Neuronal stem cell (in vitro differentiated cells): ENCODE data around the gene PPP2CA.
A peak's percentile ranks its signal among the peaks of the same experiment; 100 is the strongest.

ENCODE experiments used
- DNase-seq: peaks from one replicate; pipeline ENCODE4 v3.0.0-alpha.2; 2013; ENCODE audit warnings: low spot score
- H2AFZ ChIP-seq: one replicate; pipeline ENCODE4 v1.6.1; 2013; ENCODE audit warnings: mild to moderate bottlenecking, low read length, inconsistent platforms
- H2AK5ac ChIP-seq: 2 replicates; pipeline ENCODE4 v1.6.1; 2013; ENCODE audit warnings: low read depth, mild to moderate bottlenecking, inconsistent platforms, low read length, moderate library complexity, mixed read lengths
- H2BK120ac ChIP-seq: 2 replicates; pipeline ENCODE4 v1.6.1; 2013; ENCODE audit warnings: low read depth, mild to moderate bottlenecking, inconsistent platforms, low read length, moderate library complexity, mixed read lengths
- H2BK12ac ChIP-seq: one replicate; pipeline ENCODE4 v1.6.1; 2013; ENCODE audit warnings: low read length, inconsistent platforms
- H2BK15ac ChIP-seq: 2 replicates; pipeline ENCODE4 v1.6.1; 2013; ENCODE audit warnings: mild to moderate bottlenecking, low read length, inconsistent platforms, mixed read lengths
- H2BK5ac ChIP-seq: one replicate; pipeline ENCODE4 v1.6.1; 2013; ENCODE audit warnings: inconsistent platforms, mild to moderate bottlenecking, low read length, moderate library complexity
- H3K14ac ChIP-seq: one replicate; pipeline ENCODE4 v1.6.1; 2013; ENCODE audit warnings: low read length, inconsistent platforms
- H3K18ac ChIP-seq: 2 replicates; pipeline ENCODE4 v1.6.1; 2013; ENCODE audit warnings: low read length, inconsistent platforms
- H3K23ac ChIP-seq: 2 replicates; pipeline ENCODE4 v1.6.1; 2013; ENCODE audit warnings: low read depth, mild to moderate bottlenecking, mixed read lengths, low read length, inconsistent platforms; ENCODE audit not compliant: poor library complexity
- H3K27ac ChIP-seq: replicated peaks from 3 replicates; pipeline ENCODE4 v1.5.1; 2013; ENCODE audit warnings: low read length, inconsistent platforms
- H3K27me3 ChIP-seq, 3 experiments: 2 replicates each; pipeline ENCODE4 v1.6.1; 2013; ENCODE audit warnings: low read length in 3 of 3, mild to moderate bottlenecking in 2 of 3, inconsistent platforms in 1 of 3, low read depth in 1 of 3, mixed read lengths in 1 of 3, moderate library complexity in 1 of 3; ENCODE audit not compliant: control insufficient read depth in 3 of 3, insufficient read depth in 3 of 3
- H3K36me3 ChIP-seq, 2 donors: replicated peaks in 1 of 2; 2 replicates each; pipeline ENCODE4 v1.6.1; 2013; ENCODE audit warnings: low read length in 2 of 2; ENCODE audit not compliant: control insufficient read depth in 2 of 2, insufficient read depth in 2 of 2
- H3K4ac ChIP-seq: 2 replicates; pipeline ENCODE4 v1.6.1; 2013; ENCODE audit warnings: inconsistent platforms, mild to moderate bottlenecking, low read length, moderate library complexity
- H3K4me1 ChIP-seq, 2 donors: 1 replicate in 1 of 2; 2 replicates in 1 of 2; pipeline ENCODE4 v1.6.1; 2013; ENCODE audit warnings: low read length in 2 of 2, low read depth in 1 of 2; ENCODE audit not compliant: control insufficient read depth in 2 of 2, insufficient read depth in 1 of 2
- H3K4me2 ChIP-seq: one replicate; pipeline ENCODE4 v1.6.1; 2013; ENCODE audit warnings: mild to moderate bottlenecking, low read length, inconsistent platforms; ENCODE audit not compliant: insufficient read depth, poor library complexity, severe bottlenecking
- H3K4me3 ChIP-seq, 2 donors: 2 replicates each; pipeline ENCODE4 v1.5.1; 2013; ENCODE audit warnings: low read length in 2 of 2, mild to moderate bottlenecking in 2 of 2, inconsistent platforms in 1 of 2, moderate library complexity in 1 of 2
- H3K79me1 ChIP-seq: one replicate; pipeline ENCODE4 v1.6.1; 2013; ENCODE audit warnings: low read depth, mild to moderate bottlenecking, inconsistent platforms, low read length, moderate library complexity
- H3K9ac ChIP-seq: one replicate; pipeline ENCODE4 v1.6.1; 2013; ENCODE audit warnings: mild to moderate bottlenecking, low read depth, low read length, inconsistent platforms; ENCODE audit not compliant: poor library complexity
- H3K9me3 ChIP-seq, 2 donors: replicated peaks in 1 of 2; 2 replicates each; pipeline versions ENCODE3 to v1.6.1; 2013; ENCODE audit warnings: low read length in 2 of 2, mild to moderate bottlenecking in 2 of 2, inconsistent platforms in 1 of 2, low read depth in 1 of 2, mixed read lengths in 1 of 2, moderate library complexity in 1 of 2; ENCODE audit not compliant: control insufficient read depth in 2 of 2, insufficient read depth in 1 of 2
- H4K8ac ChIP-seq: one replicate; pipeline ENCODE4 v1.6.1; 2013; ENCODE audit warnings: low read depth, mild to moderate bottlenecking, inconsistent platforms, low read length, moderate library complexity
- H4K91ac ChIP-seq: one replicate; pipeline ENCODE4 v1.6.1; 2013; ENCODE audit warnings: low read length, low read depth, mild to moderate bottlenecking, inconsistent platforms; ENCODE audit not compliant: poor library complexity
- WGBS, 2 donors: extraction: QIAGEN DNeasy Blood & Tissue Kit; methylation state at CpG; one replicate each; pipeline ENCODE4 v1.1.7; 2013; ENCODE audit warnings: missing lambda C conversion rate in 2 of 2, mixed read lengths in 1 of 2; ENCODE audit not compliant: insufficient read length in 2 of 2, insufficient replicate concordance in 1 of 2; ENCODE audit errors: extremely low coverage in 2 of 2; 5-methylcytosine and 5-hydroxymethylcytosine counted together

PPP2CA gene

DNA sequence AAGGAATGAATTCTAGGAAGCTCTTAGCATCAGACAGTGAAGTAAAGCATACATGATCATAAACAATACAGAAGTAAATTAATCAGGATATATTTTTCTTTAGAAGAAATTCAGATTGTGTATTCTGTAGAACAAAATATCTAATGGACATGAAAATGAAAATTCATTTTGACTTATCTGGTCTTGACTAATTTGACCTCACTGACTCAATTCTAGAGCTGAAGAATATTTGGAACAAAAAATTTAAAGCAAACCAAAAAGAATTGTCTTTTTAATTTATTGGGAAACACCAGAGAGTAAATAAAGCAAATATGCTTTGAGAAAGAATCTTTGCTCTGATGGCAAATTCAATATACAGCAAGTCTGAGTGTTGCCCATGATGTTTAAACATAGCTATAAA lies 2.8 kb upstream of the PPP2CA start:
- H4K91ac ChIP-seq: no peak overlapping the region

DNA sequence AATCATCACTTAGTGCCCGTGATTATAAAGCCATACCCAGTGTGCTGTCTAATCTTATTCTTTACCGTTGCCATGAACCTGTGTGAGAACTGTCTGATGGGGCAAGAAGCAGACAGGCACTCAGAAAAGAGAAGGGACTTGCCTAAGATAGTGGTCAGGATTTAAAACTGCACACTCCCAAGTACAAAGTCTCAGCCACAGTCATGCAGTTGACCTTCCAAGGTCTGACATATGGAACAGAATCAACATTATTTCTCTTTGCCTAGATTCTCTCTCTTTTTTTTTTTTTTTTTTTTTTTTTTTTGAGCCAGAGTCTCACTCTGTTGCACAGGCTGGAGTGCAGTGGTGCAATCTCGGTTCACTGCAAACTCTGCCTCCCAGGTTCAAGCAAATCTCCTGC lies 1.9 kb upstream of the PPP2CA start:
- no peak overlapping the region for H2BK15ac ChIP-seq
- peaks cover 6 to 9% of the 10 kb centered on the region in 2 donors for H3K4me1 ChIP-seq
- H4K91ac ChIP-seq: no peak overlapping the region
- no peak overlapping the region for H2AFZ ChIP-seq
- H3K27me3 ChIP-seq: no peaks in the 10 kb centered on the region
- no peak overlapping the region for H3K4me2 ChIP-seq
- H3K18ac ChIP-seq: no peak overlapping the region
- no peak overlapping the region for H3K9ac ChIP-seq
- no peak overlapping the region for H2BK120ac ChIP-seq
- no peak overlapping the region for H3K4ac ChIP-seq
- H4K8ac ChIP-seq: no peak overlapping the region
- no peak overlapping the region for H3K4me3 ChIP-seq
- H3K36me3 ChIP-seq: peaks cover 0 to 21% of the 10 kb centered on the region in 2 donors
- no peak overlapping the region for H3K27ac ChIP-seq
- H3K14ac ChIP-seq: no peak overlapping the region
- WGBS, 2 donors: no CpG with 5 or more reads among the region's 3 CpGs
- no peak overlapping the region for H3K23ac ChIP-seq
- H2BK5ac ChIP-seq: no peak overlapping the region
- H2BK12ac ChIP-seq: no peak overlapping the region
- no peak for DNase-seq
- H3K79me1 ChIP-seq: peaks cover 4% of the 10 kb centered on the region
- no peak overlapping the region for H2AK5ac ChIP-seq
- no peaks in the 10 kb centered on the region for H3K9me3 ChIP-seq

More for the DNA sequence above, 2.8 kb upstream of the PPP2CA start:
- H2BK120ac ChIP-seq: no peak overlapping the region
- H3K79me1 ChIP-seq: peaks cover 4% of the 10 kb centered on the region
- no peak overlapping the region for H2AK5ac ChIP-seq
- H3K36me3 ChIP-seq: peaks cover 0 to 12% of the 10 kb centered on the region in 2 donors
- H3K4ac ChIP-seq: no peak overlapping the region
- no peak overlapping the region for H3K4me3 ChIP-seq
- peaks cover 6 to 7% of the 10 kb centered on the region in 2 donors for H3K4me1 ChIP-seq
- no peak overlapping the region for H3K27ac ChIP-seq
- H3K23ac ChIP-seq: no peak overlapping the region
- no peak overlapping the region for H3K4me2 ChIP-seq
- H3K9ac ChIP-seq: no peak overlapping the region
- H2BK15ac ChIP-seq: no peak overlapping the region
- H2AFZ ChIP-seq: no peak overlapping the region
- no peak overlapping the region for H2BK12ac ChIP-seq
- no peak overlapping the region for H3K14ac ChIP-seq
- no peak for DNase-seq
- no peak overlapping the region for H2BK5ac ChIP-seq
- no peaks in the 10 kb centered on the region for H3K27me3 ChIP-seq
- H3K18ac ChIP-seq: no peak overlapping the region
- no peaks in the 10 kb centered on the region for H3K9me3 ChIP-seq
- no peak overlapping the region for H4K8ac ChIP-seq

DNA sequence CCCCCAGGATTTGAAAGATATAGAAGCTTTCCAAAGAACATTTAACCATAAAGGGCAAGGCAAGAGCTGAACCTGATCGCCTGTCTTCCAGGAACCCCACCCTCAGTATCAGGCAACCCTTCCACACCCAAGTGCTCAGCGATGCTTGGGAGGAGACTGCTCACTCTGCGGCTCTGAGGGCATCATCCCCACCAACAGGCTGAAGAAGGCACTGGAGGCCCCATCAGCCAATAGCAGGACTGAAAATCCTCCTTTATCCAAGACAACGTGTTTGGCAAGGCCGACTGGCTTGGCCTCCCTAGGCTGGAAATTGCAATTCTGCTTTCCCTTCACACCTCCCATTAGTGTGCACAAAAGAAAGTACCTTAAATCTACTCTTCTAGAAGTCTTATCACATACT lies 1.4 kb upstream of the PPP2CA start:
- Histone ChIP-seq H3K4me2 (peak overlapping the region; percentile 88), H3K23ac (no peak overlapping the region), H3K18ac (no peak overlapping the region), H3K14ac (no peak overlapping the region), H2BK120ac (no peak overlapping the region), H3K4me3 (peak overlapping the region in 1 of 2 donors; percentile 99), H3K27ac (no peak overlapping the region), H2AK5ac (peak overlapping the region; percentile 58), H3K4me1 (peaks cover 6 to 9% of the 10 kb centered on the region in 2 donors), H3K9me3 (no peaks in the 10 kb centered on the region), H4K91ac (no peak overlapping the region), H2AFZ (peak overlapping the region; percentile 96), H3K27me3 (no peaks in the 10 kb centered on the region), H3K36me3 (peaks cover 0 to 26% of the 10 kb centered on the region in 2 donors), H3K79me1 (peaks cover 4% of the 10 kb centered on the region), H2BK12ac (no peak overlapping the region), H3K4ac (no peak overlapping the region), H2BK5ac (no peak overlapping the region), H4K8ac (no peak overlapping the region), H3K9ac (no peak overlapping the region), H2BK15ac (no peak overlapping the region)
- no CpG with 5 or more reads among the region's 5 CpGs for WGBS, 2 donors
- no peak for DNase-seq

DNA sequence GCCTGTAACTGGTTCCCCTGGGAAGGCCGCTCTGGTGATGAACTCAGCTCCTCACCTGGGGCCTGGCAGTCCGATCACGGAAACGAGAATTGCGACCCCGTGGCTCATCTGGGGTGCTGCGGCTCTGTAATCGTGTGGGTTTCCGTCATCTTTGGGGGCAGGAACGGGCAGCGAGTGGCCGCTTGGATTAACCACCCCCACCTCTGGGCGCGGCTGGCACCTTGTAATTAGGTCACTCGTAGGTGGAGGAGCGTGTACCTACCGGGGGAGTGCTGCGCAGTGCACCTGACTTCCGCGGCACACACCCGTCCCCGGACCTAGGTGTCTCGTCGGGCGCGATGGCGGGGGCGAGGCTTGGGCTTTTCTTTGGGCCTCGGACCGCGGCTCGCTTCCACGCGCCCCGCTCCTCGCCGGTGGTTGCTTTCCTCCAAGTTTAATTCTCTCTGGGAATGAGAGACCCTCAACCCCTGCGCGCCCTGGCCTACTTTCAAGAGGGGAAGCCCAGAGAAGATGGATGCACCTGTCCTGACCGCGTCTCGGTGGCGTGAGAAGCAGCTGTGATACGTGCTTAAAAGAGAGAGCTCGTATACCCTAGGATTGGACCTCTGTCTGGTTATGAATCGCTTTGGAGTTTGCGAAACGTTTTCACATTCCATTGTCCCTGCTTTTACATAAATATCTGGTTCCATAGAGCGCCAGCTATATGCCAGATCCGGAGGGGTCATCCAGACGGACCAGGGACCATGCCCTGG lies 744 bp upstream of the PPP2CA start:
- Histone ChIP-seq H3K27ac (peak overlapping the region; percentile 95), H3K4me2 (peak overlapping the region; percentile 88), H4K91ac (no peak overlapping the region), H3K36me3 (peaks cover 0 to 31% of the 10 kb centered on the region in 2 donors), H3K18ac (peak overlapping the region; percentile 97), H2BK15ac (no peak overlapping the region), H2BK12ac (no peak overlapping the region), H2BK120ac (no peak overlapping the region), H3K9me3 (no peaks in the 10 kb centered on the region), H3K4me3 (peak overlapping the region; percentile 98 to 99), H2AFZ (peak overlapping the region; percentile 96), H3K4ac (no peak overlapping the region), H3K79me1 (peaks cover 4% of the 10 kb centered on the region), H2AK5ac (peak overlapping the region; percentile 58), H3K9ac (peak overlapping the region; percentile 94), H3K23ac (peak overlapping the region; percentile 83), H3K14ac (peak overlapping the region; percentile 48), H2BK5ac (peak overlapping the region; percentile 100), H4K8ac (peak overlapping the region; percentile 52), H3K4me1 (peaks cover 6 to 9% of the 10 kb centered on the region in 2 donors), H3K27me3 (no peaks in the 10 kb centered on the region)
- DNase-seq: no peak
- WGBS, 2 donors: no CpG with 5 or more reads among the region's 51 CpGs
